H1 (cell line): ENCODE measurements around the gene ACY1. TPM values are rescaled to one million over a fixed set of nuclear protein-coding genes. Genes with fewer than 3 reads are reported as not detected.

ENCODE experiments used
- BACH1 ChIP-seq: IDR thresholded peaks from 2 replicates; pipeline ENCODE4 v1.6.1; 2012; ENCODE audit warnings: low read length, improper control_type of control experiment
- CHD1 ChIP-seq: IDR thresholded peaks from 2 replicates; pipeline ENCODE4 v1.6.1; 2012; ENCODE audit warnings: low read depth, low read length, improper control_type of control experiment
- HDAC2 ChIP-seq, 2 experiments: fragments of 300-600 bp in 1 of 2; sonication (generic) in 1 of 2; IDR thresholded peaks; 2 replicates each; pipeline ENCODE4 v1.6.1; 2011 to 2012; ENCODE audit warnings: low read depth in 2 of 2, low read length in 2 of 2, mild to moderate bottlenecking in 2 of 2, moderate library complexity in 2 of 2, borderline replicate concordance in 1 of 2, inconsistent platforms in 1 of 2
- RXRA ChIP-seq: IDR thresholded peaks from 2 replicates; pipeline ENCODE4 v1.6.1; 2011; ENCODE audit warnings: low read depth, mild to moderate bottlenecking, low read length, moderate library complexity; ENCODE audit not compliant: insufficient read depth
- polyA plus RNA-seq, 7 experiments: library from polyadenylated mRNA; depleted of rRNA in 3 of 7; stranded (reverse) in 5 of 7; unstranded in 2 of 7; fragments of >200 nt in 5 of 7; fragments of 200-250 nt in 2 of 7; gene quantifications; 1 replicate in 5 of 7; 2 replicates in 1 of 7; 4 replicates in 1 of 7; pipeline versions ENCODE4 v1.2.1 to v1.2.3, GENCODE V29; 2011 to 2013; ENCODE audit warnings: missing spikeins in 2 of 7, mixed read lengths in 2 of 7
- total RNA-seq: library from RNA; stranded (reverse); fragmentation: NEBNext Ultra II Directional; extraction: Animal tissue kit (Norgen Biotek cat#: 25700); gene quantifications from 2 replicates; pipeline ENCODE4 v1.2.1, GENCODE V29; 2021

The ACY1 gene
- total and polyA plus RNA-seq, 2 of the 8 experiments (the other 6 are each of a cell fraction or from before 2014, with no cell fraction given) = 48.3 to 113 TPM

GRCh38 chr3:52017586-52017985 lies 34.3 kb downstream of the ACY1 start (continued):
- no peak for TF ChIP-seq RXRA
- no peak for TF ChIP-seq BACH1
- TF ChIP-seq HDAC2 (IDR thresholded peaks at IDR 0.05; ENCODE audit: borderline replicate concordance in 1 of 2, low read depth in 2 of 2, low read length in 2 of 2) = no peak
- TF ChIP-seq CHD1 = no peak
